Tibial nerve (tissue), 4 donors: ENCODE measurements around the gene ATP13A5.

ENCODE experiments used
- CTCF ChIP-seq, 5 experiments: fragments of 200-600 bp in 3 of 5; fragments of 450-650 bp in 2 of 5; sonication (generic) in 3 of 5; IDR thresholded peaks; one replicate each; pipeline ENCODE4 v1.5.1; 2016 to 2019; ENCODE audit warnings: antibody characterized with exemption in 5 of 5, mild to moderate bottlenecking in 3 of 5, moderate library complexity in 2 of 5
- EP300 ChIP-seq, 2 donors: sonication (generic); formaldehyde crosslinking; IDR thresholded peaks; one replicate each; pipeline ENCODE4 v1.6.1; 2017; ENCODE audit warnings: antibody characterized with exemption in 2 of 2, mild to moderate bottlenecking in 1 of 2

- TF ChIP-seq CTCF (IDR thresholded peaks at IDR 0.05) = no peak
- TF ChIP-seq EP300 (IDR thresholded peaks at IDR 0.05) = no peak
These were observed 43.5 kb downstream of the ATP13A5 start for GRCh38 chr3:193335031-193335430.
